ENCODE data around the gene LIMS1. TPM values are rescaled to one million over a fixed set of nuclear protein-coding genes. Genes with fewer than 3 reads are reported as not detected.
A peak's percentile ranks its signal among the peaks of the same experiment; 100 is the strongest.

Gene LIMS1
- total and polyA plus RNA-seq, 2 experiments from 2014 or later = 28.6 to 36.9 TPM

DNA sequence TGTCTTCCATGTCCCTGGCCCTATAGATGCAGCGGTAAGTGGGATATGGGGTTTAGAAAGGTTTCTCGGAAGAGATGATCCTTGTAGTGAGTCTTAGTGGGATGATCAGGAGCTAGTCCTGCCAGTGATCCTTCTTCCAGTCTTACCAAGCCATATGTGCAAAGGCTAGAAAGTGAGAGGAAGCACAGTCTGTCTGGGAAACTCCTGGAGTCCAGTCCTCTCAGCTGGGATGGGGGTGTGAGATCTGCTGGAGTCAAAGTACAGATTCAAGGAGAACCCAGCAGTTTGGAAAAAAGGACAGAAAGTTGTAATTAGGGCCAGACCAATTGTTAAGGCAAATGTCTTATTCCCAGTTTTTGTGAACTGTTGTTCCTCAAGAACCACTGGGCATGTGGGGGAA lies 83.3 kb downstream of the LIMS1 start:
- Histone ChIP-seq H3K9me2 (ENCODE audit: insufficient read depth) (no peaks in the 10 kb centered on the region), H3K4me1 (ENCODE audit: insufficient read depth) (peaks cover 19% of the 10 kb centered on the region), H3F3A (replicated peaks; ENCODE audit: low read depth) (no peaks in the 10 kb centered on the region), H3K4me3 (no peak overlapping the region), H3K79me2 (replicated peaks; ENCODE audit: insufficient read depth) (peaks cover 19% of the 10 kb centered on the region), H3K27ac (ENCODE audit: low read depth) (no peak overlapping the region), H3K27me3 (ENCODE audit: insufficient read depth) (no peaks in the 10 kb centered on the region), H3K36me3 (ENCODE audit: insufficient read depth) (no peaks in the 10 kb centered on the region), H2AFZ (no peak overlapping the region), H3K4me2 (no peak overlapping the region), H4K20me1 (replicated peaks; ENCODE audit: insufficient read depth) (peaks cover 5% of the 10 kb centered on the region; the same call in 1 of the 2 replicates)
- Mint-ChIP-seq H3K27ac (peak overlapping the region; percentile 23; the same call in 1 of the 2 replicates), H3K9me3 (no peaks in the 10 kb centered on the region), H3K27me3 (ENCODE audit: insufficient read depth, low read depth, poor library complexity) (peaks cover 8% of the 10 kb centered on the region), H3K4me1 (peaks cover 52% of the 10 kb centered on the region), H3K36me3 (ENCODE audit: low read depth) (no peaks in the 10 kb centered on the region), H3K4me3 (no peak overlapping the region)
- ATAC-seq (no peak), DNase-seq (ENCODE audit: low spot score) (no peak)
- TF ChIP-seq NANOG (IDR thresholded peaks at IDR 0.05; ENCODE audit: borderline replicate concordance) = no peak
- TF ChIP-seq, protein P1, sequence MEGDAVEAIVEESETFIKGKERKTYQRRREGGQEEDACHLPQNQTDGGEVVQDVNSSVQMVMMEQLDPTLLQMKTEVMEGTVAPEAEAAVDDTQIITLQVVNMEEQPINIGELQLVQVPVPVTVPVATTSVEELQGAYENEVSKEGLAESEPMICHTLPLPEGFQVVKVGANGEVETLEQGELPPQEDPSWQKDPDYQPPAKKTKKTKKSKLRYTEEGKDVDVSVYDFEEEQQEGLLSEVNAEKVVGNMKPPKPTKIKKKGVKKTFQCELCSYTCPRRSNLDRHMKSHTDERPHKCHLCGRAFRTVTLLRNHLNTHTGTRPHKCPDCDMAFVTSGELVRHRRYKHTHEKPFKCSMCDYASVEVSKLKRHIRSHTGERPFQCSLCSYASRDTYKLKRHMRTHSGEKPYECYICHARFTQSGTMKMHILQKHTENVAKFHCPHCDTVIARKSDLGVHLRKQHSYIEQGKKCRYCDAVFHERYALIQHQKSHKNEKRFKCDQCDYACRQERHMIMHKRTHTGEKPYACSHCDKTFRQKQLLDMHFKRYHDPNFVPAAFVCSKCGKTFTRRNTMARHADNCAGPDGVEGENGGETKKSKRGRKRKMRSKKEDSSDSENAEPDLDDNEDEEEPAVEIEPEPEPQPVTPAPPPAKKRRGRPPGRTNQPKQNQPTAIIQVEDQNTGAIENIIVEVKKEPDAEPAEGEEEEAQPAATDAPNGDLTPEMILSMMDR (conservative IDR thresholded peaks at IDR 0.05; ENCODE audit: low read depth in 2 of 2) = no peak
- no peak for TF ChIP-seq STAT1 (IDR thresholded peaks at IDR 0.05; ENCODE audit: unreplicated experiment)

DNA sequence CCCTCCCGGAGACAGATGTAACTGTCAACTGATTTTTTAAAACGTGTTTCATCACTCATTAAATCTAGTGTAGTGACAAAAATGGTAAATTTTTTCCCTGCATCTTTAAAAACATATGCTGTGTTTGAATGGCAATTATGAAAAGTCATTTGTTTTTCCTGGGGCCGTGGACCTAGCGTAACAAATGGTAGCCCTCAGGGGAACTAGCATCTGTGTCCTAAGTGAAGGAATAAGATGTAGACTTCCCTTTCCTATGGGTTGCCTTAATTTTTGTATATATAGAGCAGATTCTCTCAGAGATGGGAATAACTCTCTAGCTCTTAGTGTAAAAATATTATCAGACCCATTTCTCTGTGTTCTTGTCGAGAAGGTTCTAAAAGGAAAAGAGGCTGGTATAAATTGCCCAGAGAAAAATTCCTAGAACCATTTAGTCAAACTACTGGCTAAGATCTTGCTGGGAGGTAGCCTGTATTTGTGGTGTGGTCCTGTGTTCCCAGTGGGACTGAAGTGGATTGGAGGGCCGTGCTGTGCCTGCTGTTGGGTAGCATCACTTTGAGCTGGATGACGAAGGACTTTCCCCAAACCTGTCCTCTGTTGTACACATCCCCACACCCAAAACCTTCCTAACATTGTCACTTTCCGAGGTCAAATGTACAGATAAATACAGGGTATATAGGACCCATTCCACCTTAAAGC lies 85.8 kb downstream of the LIMS1 start:
- peaks cover 7% of the 10 kb centered on the region for H3K27me3 Mint-ChIP-seq (ENCODE audit: insufficient read depth, low read depth, poor library complexity)
- H4K20me1 ChIP-seq (replicated peaks; ENCODE audit: insufficient read depth) = peaks cover 2% of the 10 kb centered on the region; the same call in 1 of the 2 replicates
- no peak; the same call in 2 of the 3 replicates for ATAC-seq
- peaks cover 5% of the 10 kb centered on the region for H3K79me2 ChIP-seq (replicated peaks; ENCODE audit: insufficient read depth)
- no peaks in the 10 kb centered on the region for H3F3A ChIP-seq (replicated peaks; ENCODE audit: low read depth)
- peak overlapping the region; percentile 59; the same call in 1 of the 2 replicates for H3K4me2 ChIP-seq
- no peak overlapping the region for H2AFZ ChIP-seq
- no peaks in the 10 kb centered on the region for H3K9me2 ChIP-seq (ENCODE audit: insufficient read depth)
- no peaks in the 10 kb centered on the region for H3K9me3 Mint-ChIP-seq
- no peak overlapping the region for H3K4me3 Mint-ChIP-seq
- peaks cover 57% of the 10 kb centered on the region for H3K4me1 Mint-ChIP-seq
- no peak for DNase-seq (ENCODE audit: low spot score)
- no peaks in the 10 kb centered on the region for H3K36me3 ChIP-seq (ENCODE audit: insufficient read depth)
- no peak overlapping the region for H3K4me3 ChIP-seq
- H3K27ac Mint-ChIP-seq = peak overlapping the region; percentile 84
- no peaks in the 10 kb centered on the region for H3K36me3 Mint-ChIP-seq (ENCODE audit: low read depth)
- TF ChIP-seq, protein P2, sequence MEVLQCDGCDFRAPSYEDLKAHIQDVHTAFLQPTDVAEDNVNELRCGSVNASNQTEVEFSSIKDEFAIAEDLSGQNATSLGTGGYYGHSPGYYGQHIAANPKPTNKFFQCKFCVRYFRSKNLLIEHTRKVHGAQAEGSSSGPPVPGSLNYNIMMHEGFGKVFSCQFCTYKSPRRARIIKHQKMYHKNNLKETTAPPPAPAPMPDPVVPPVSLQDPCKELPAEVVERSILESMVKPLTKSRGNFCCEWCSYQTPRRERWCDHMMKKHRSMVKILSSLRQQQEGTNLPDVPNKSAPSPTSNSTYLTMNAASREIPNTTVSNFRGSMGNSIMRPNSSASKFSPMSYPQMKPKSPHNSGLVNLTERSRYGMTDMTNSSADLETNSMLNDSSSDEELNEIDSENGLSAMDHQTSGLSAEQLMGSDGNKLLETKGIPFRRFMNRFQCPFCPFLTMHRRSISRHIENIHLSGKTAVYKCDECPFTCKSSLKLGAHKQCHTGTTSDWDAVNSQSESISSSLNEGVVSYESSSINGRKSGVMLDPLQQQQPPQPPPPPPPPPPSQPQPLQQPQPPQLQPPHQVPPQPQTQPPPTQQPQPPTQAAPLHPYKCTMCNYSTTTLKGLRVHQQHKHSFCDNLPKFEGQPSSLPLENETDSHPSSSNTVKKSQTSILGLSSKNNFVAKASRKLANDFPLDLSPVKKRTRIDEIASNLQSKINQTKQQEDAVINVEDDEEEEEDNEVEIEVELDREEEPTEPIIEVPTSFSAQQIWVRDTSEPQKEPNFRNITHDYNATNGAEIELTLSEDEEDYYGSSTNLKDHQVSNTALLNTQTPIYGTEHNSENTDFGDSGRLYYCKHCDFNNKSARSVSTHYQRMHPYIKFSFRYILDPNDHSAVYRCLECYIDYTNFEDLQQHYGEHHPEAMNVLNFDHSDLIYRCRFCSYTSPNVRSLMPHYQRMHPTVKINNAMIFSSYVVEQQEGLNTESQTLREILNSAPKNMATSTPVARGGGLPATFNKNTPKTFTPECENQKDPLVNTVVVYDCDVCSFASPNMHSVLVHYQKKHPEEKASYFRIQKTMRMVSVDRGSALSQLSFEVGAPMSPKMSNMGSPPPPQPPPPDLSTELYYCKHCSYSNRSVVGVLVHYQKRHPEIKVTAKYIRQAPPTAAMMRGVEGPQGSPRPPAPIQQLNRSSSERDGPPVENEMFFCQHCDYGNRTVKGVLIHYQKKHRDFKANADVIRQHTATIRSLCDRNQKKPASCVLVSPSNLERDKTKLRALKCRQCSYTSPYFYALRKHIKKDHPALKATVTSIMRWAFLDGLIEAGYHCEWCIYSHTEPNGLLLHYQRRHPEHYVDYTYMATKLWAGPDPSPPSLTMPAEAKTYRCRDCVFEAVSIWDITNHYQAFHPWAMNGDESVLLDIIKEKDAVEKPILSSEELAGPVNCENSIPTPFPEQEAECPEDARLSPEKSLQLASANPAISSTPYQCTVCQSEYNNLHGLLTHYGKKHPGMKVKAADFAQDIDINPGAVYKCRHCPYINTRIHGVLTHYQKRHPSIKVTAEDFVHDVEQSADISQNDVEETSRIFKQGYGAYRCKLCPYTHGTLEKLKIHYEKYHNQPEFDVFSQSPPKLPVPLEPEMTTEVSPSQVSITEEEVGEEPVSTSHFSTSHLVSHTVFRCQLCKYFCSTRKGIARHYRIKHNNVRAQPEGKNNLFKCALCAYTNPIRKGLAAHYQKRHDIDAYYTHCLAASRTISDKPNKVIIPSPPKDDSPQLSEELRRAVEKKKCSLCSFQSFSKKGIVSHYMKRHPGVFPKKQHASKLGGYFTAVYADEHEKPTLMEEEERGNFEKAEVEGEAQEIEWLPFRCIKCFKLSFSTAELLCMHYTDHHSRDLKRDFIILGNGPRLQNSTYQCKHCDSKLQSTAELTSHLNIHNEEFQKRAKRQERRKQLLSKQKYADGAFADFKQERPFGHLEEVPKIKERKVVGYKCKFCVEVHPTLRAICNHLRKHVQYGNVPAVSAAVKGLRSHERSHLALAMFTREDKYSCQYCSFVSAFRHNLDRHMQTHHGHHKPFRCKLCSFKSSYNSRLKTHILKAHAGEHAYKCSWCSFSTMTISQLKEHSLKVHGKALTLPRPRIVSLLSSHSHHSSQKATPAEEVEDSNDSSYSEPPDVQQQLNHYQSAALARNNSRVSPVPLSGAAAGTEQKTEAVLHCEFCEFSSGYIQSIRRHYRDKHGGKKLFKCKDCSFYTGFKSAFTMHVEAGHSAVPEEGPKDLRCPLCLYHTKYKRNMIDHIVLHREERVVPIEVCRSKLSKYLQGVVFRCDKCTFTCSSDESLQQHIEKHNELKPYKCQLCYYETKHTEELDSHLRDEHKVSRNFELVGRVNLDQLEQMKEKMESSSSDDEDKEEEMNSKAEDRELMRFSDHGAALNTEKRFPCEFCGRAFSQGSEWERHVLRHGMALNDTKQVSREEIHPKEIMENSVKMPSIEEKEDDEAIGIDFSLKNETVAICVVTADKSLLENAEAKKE (CRISPR knock-in tag; IDR thresholded peaks at IDR 0.05) = no peak
- H3K4me1 ChIP-seq (ENCODE audit: insufficient read depth) = peaks cover 36% of the 10 kb centered on the region
- H3K27me3 ChIP-seq (ENCODE audit: insufficient read depth) = no peaks in the 10 kb centered on the region
- peak overlapping the region; percentile 21; the same call in 1 of the 2 replicates for H3K27ac ChIP-seq (ENCODE audit: low read depth)

Measured in GM23338 (cell line).